Epithelial cell of esophagus (primary cell): Measurements from ENCODE around the gene GSC2.
A peak's percentile ranks its signal among the peaks of the same experiment; 100 is the strongest.

Experiments
- DNase-seq: peaks from one replicate; pipeline ENCODE4 v3.0.0; 2010; ENCODE audit warnings: low read depth
- H3K4me3 ChIP-seq: 2 replicates; pipeline ENCODE4 v1.5.1; 2011; ENCODE audit warnings: mild to moderate bottlenecking, low read length, control low read depth
- CTCF ChIP-seq: IDR thresholded peaks from 2 replicates; pipeline ENCODE4 v1.5.1; 2011; ENCODE audit warnings: low read depth, mild to moderate bottlenecking, low read length, control low read depth, inconsistent platforms; ENCODE audit not compliant: insufficient read depth; ENCODE audit errors: missing control alignments

GSC2 gene

GRCh38 chr22:19194766-19195536 lies 44.9 kb upstream of the GSC2 start:
- DNase-seq, result peak; percentile 37
- TF ChIP-seq CTCF, result no peak
- H3K4me3 ChIP-seq, result no peak overlapping the region

GRCh38 chr22:19193879-19194278 lies 43.8 kb upstream of the GSC2 start:
- DNase-seq, result no peak
- no peak for TF ChIP-seq CTCF

GRCh38 chr22:19187716-19188563 lies 37.8 kb upstream of the GSC2 start:
- TF ChIP-seq CTCF, result no peak
- no peak for DNase-seq
- H3K4me3 ChIP-seq, result no peak overlapping the region

More at GRCh38 chr22:19193879-19194278, 43.8 kb upstream of the GSC2 start:
- H3K4me3 ChIP-seq, result no peak overlapping the region

GRCh38 chr22:19184276-19184997 lies 34.3 kb upstream of the GSC2 start:
- TF ChIP-seq CTCF, result no peak
- DNase-seq, result no peak
- H3K4me3 ChIP-seq, result no peak overlapping the region

- no peak overlapping the region for H3K4me3 ChIP-seq
- no peak for TF ChIP-seq CTCF
- no peak for DNase-seq
Measured at GRCh38 chr22:19183216-19183615, 33.1 kb upstream of the GSC2 start.

- DNase-seq, result no peak
- no peak for TF ChIP-seq CTCF
- H3K4me3 ChIP-seq, result no peak overlapping the region
Measured at GRCh38 chr22:19182472-19183157, 32.5 kb upstream of the GSC2 start.
